ENCODE results near the gene RPS26. TPM values are rescaled to one million over a fixed set of nuclear protein-coding genes. Genes with fewer than 3 reads are reported as not detected.

Gene RPS26
- total and polyA plus RNA-seq, 2 of the 13 experiments (the other 11 are each of a cell fraction or from before 2014, with no cell fraction given): 150 to 421 TPM

DNA sequence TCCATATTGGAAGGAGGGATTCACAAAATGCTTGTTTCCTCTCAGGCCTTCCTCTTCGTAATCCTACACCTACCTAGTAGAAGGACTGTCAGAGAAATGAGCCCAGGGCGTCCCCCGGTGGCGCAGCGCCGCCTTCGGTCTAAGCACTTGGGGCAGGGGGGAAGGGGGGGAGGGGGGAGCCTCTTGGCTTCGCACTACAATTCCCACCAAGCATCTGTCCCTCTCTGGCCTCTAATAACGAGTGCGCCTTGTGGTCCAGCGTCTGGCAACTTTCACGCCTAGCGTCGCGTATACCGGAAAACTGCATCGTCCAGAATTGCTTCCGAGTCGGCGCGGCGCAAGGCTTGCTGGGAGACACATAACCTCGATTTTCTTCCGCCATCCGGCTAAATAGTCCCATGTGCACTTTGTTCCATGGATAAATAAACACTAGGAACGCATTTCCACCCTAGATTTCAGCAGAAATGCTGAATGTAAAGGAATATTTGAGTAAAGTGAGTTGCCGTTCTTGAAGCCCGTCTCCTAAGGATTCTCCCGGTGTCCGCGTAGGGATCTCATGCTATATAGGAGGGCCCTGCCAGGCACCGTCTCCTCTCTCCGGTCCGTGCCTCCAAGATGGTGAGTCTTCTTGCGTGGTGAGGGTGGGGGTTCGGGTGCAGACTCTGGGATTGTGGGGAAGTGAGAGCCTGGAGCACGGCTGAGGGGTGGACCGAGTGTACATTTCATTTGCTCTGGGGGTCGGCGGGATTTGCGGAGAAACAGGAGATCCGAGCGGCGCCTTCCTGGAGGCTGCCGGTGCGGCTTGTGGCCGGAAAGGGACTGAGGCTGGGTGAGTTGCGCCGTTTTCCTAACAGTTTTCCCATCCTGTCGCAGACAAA is at the start of gene RPS26 (continued):
- TF ChIP-seq, protein P1, sequence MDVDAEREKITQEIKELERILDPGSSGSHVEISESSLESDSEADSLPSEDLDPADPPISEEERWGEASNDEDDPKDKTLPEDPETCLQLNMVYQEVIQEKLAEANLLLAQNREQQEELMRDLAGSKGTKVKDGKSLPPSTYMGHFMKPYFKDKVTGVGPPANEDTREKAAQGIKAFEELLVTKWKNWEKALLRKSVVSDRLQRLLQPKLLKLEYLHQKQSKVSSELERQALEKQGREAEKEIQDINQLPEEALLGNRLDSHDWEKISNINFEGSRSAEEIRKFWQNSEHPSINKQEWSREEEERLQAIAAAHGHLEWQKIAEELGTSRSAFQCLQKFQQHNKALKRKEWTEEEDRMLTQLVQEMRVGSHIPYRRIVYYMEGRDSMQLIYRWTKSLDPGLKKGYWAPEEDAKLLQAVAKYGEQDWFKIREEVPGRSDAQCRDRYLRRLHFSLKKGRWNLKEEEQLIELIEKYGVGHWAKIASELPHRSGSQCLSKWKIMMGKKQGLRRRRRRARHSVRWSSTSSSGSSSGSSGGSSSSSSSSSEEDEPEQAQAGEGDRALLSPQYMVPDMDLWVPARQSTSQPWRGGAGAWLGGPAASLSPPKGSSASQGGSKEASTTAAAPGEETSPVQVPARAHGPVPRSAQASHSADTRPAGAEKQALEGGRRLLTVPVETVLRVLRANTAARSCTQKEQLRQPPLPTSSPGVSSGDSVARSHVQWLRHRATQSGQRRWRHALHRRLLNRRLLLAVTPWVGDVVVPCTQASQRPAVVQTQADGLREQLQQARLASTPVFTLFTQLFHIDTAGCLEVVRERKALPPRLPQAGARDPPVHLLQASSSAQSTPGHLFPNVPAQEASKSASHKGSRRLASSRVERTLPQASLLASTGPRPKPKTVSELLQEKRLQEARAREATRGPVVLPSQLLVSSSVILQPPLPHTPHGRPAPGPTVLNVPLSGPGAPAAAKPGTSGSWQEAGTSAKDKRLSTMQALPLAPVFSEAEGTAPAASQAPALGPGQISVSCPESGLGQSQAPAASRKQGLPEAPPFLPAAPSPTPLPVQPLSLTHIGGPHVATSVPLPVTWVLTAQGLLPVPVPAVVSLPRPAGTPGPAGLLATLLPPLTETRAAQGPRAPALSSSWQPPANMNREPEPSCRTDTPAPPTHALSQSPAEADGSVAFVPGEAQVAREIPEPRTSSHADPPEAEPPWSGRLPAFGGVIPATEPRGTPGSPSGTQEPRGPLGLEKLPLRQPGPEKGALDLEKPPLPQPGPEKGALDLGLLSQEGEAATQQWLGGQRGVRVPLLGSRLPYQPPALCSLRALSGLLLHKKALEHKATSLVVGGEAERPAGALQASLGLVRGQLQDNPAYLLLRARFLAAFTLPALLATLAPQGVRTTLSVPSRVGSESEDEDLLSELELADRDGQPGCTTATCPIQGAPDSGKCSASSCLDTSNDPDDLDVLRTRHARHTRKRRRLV (CRISPR knock-in tag; IDR thresholded peaks at IDR 0.05): no peak; the same call in none of the 2 replicates
- peak; percentile 89 for TF ChIP-seq CCDC6 (CRISPR knock-in tag; IDR thresholded peaks at IDR 0.05)
- 0 out of 2 replicates have a peak, but pooled peaks have one; percentile 42 for TF ChIP-seq ZBTB1 (CRISPR knock-in tag; IDR thresholded peaks at IDR 0.05; ENCODE audit: borderline replicate concordance)
- TF ChIP-seq STAT5B (CRISPR knock-in tag; IDR thresholded peaks at IDR 0.05): 0 out of 2 replicates have a peak, but pooled peaks have one; percentile 76
- TF ChIP-seq SP1 (IDR thresholded peaks at IDR 0.05): no peak
- TF ChIP-seq SP1 (CRISPR knock-in tag; IDR thresholded peaks at IDR 0.05): peak; percentile 78
- TF ChIP-seq MTF1 (CRISPR knock-in tag; IDR thresholded peaks at IDR 0.05): peak; percentile 69; the same call in 1 of the 2 replicates
- peak; percentile 83 for TF ChIP-seq NFYC (CRISPR knock-in tag; IDR thresholded peaks at IDR 0.05)
- TF ChIP-seq, protein P2, sequence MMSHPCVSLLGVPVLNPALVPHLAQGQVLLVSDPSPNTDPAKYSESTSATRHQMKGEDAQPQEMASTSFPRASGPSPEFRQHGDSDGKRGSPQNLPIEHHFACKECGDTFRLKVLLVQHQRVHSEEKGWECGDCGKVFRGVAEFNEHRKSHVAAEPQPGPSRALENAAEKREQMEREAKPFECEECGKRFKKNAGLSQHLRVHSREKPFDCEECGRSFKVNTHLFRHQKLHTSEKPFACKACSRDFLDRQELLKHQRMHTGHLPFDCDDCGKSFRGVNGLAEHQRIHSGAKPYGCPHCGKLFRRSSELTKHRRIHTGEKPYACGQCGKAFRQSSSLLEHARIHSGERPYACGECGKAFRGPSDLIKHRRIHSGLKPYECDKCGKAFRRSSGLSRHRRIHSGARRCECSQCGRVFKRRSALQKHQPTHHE (CRISPR knock-in tag; IDR thresholded peaks at IDR 0.05; ENCODE audit: borderline replicate concordance): peak; percentile 96
- no peak for TF ChIP-seq BHLHE40 (IDR thresholded peaks at IDR 0.05; ENCODE audit: low read length)
- no peak for TF ChIP-seq HOXA7 (CRISPR knock-in tag; IDR thresholded peaks at IDR 0.05)
- TF ChIP-seq SIN3B (IDR thresholded peaks at IDR 0.05; ENCODE audit: low read length): 0 out of 2 replicates have a peak, but pooled peaks have one; percentile 53
- TF ChIP-seq, protein P3, sequence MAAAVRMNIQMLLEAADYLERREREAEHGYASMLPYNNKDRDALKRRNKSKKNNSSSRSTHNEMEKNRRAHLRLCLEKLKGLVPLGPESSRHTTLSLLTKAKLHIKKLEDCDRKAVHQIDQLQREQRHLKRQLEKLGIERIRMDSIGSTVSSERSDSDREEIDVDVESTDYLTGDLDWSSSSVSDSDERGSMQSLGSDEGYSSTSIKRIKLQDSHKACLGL (CRISPR knock-in tag; IDR thresholded peaks at IDR 0.05): 0 out of 2 replicates have a peak, but pooled peaks have one; percentile 76
- peak; percentile 63 for TF ChIP-seq RXRA (CRISPR knock-in tag; IDR thresholded peaks at IDR 0.05)
- peak; percentile 63; the same call in 1 of the 2 replicates for TF ChIP-seq ZFAT (CRISPR knock-in tag; conservative IDR thresholded peaks at IDR 0.05)
- TF ChIP-seq KDM6A (CRISPR knock-in tag; IDR thresholded peaks at IDR 0.05; ENCODE audit: low read depth): 0 out of 2 replicates have a peak, but pooled peaks have one; percentile 5
- TF ChIP-seq SALL2 (CRISPR knock-in tag; IDR thresholded peaks at IDR 0.05): peak; percentile 94; the same call in 1 of the 2 replicates
- TF ChIP-seq, protein P4, sequence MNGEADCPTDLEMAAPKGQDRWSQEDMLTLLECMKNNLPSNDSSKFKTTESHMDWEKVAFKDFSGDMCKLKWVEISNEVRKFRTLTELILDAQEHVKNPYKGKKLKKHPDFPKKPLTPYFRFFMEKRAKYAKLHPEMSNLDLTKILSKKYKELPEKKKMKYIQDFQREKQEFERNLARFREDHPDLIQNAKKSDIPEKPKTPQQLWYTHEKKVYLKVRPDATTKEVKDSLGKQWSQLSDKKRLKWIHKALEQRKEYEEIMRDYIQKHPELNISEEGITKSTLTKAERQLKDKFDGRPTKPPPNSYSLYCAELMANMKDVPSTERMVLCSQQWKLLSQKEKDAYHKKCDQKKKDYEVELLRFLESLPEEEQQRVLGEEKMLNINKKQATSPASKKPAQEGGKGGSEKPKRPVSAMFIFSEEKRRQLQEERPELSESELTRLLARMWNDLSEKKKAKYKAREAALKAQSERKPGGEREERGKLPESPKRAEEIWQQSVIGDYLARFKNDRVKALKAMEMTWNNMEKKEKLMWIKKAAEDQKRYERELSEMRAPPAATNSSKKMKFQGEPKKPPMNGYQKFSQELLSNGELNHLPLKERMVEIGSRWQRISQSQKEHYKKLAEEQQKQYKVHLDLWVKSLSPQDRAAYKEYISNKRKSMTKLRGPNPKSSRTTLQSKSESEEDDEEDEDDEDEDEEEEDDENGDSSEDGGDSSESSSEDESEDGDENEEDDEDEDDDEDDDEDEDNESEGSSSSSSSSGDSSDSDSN (CRISPR knock-in tag; IDR thresholded peaks at IDR 0.05): peak; percentile 81; the same call in 1 of the 2 replicates
- TF ChIP-seq KLF15 (CRISPR knock-in tag; IDR thresholded peaks at IDR 0.05; ENCODE audit: borderline replicate concordance): peak; percentile 32; the same call in 1 of the 2 replicates
- TF ChIP-seq ZBTB38 (CRISPR knock-in tag; IDR thresholded peaks at IDR 0.05): peak; percentile 95
- 0 out of 2 replicates have a peak, but pooled peaks have one; percentile 76 for TF ChIP-seq ZNF790 (CRISPR knock-in tag; IDR thresholded peaks at IDR 0.05; ENCODE audit: borderline replicate concordance)
